Endothelial cell (in vitro differentiated cells): ENCODE results near the gene STUB1. TPM values are rescaled to one million over a fixed set of nuclear protein-coding genes. Genes with fewer than 3 reads are reported as not detected.
A peak's percentile ranks its signal among the peaks of the same experiment; 100 is the strongest.

Source experiments
- DNase-seq: peaks from one replicate; pipeline ENCODE4 v3.0.0; 2021; ENCODE audit warnings: low spot score
- H3K27ac Mint-ChIP-seq: one replicate; pipeline ENCODE4 v1.8.0; 2021; ENCODE audit warnings: mixed read lengths, inconsistent platforms; ENCODE audit not compliant: unreplicated experiment
- H3K27me3 Mint-ChIP-seq: one replicate; pipeline ENCODE4 v1.8.0; 2021; ENCODE audit warnings: mild to moderate bottlenecking, moderate library complexity, mixed read lengths, inconsistent platforms; ENCODE audit not compliant: unreplicated experiment
- H3K36me3 Mint-ChIP-seq: one replicate; pipeline ENCODE4 v1.8.0; 2021; ENCODE audit warnings: mild to moderate bottlenecking, low read depth, mixed read lengths, inconsistent platforms; ENCODE audit not compliant: unreplicated experiment
- H3K4me1 Mint-ChIP-seq: one replicate; pipeline ENCODE4 v1.8.0; 2021; ENCODE audit warnings: mild to moderate bottlenecking, mixed read lengths, inconsistent platforms; ENCODE audit not compliant: unreplicated experiment
- H3K4me3 Mint-ChIP-seq: one replicate; pipeline ENCODE4 v1.8.0; 2021; ENCODE audit warnings: mild to moderate bottlenecking, mixed read lengths, inconsistent platforms; ENCODE audit not compliant: unreplicated experiment
- H3K9me3 Mint-ChIP-seq: one replicate; pipeline ENCODE4 v1.8.0; 2021; ENCODE audit warnings: mixed read lengths, inconsistent platforms; ENCODE audit not compliant: unreplicated experiment
- total RNA-seq: library from RNA; stranded (reverse); fragmentation: NEBNext Ultra II Directional; extraction: Animal tissue kit (Norgen Biotek cat#: 25700); gene quantifications from one replicate; pipeline ENCODE4 v1.2.1, GENCODE V29; 2021; ENCODE audit not compliant: unreplicated experiment
- TF ChIP-seq, protein P1 (sequence below): fragments of 200-600 bp; sonication (generic); IDR thresholded peaks from one replicate; pipeline ENCODE4 v1.5.0; 2021; ENCODE audit warnings: antibody characterized with exemption; ENCODE audit not compliant: unreplicated experiment

STUB1 gene
- total RNA-seq, 1 donor from 2014 or later = 93.7 TPM

DNA sequence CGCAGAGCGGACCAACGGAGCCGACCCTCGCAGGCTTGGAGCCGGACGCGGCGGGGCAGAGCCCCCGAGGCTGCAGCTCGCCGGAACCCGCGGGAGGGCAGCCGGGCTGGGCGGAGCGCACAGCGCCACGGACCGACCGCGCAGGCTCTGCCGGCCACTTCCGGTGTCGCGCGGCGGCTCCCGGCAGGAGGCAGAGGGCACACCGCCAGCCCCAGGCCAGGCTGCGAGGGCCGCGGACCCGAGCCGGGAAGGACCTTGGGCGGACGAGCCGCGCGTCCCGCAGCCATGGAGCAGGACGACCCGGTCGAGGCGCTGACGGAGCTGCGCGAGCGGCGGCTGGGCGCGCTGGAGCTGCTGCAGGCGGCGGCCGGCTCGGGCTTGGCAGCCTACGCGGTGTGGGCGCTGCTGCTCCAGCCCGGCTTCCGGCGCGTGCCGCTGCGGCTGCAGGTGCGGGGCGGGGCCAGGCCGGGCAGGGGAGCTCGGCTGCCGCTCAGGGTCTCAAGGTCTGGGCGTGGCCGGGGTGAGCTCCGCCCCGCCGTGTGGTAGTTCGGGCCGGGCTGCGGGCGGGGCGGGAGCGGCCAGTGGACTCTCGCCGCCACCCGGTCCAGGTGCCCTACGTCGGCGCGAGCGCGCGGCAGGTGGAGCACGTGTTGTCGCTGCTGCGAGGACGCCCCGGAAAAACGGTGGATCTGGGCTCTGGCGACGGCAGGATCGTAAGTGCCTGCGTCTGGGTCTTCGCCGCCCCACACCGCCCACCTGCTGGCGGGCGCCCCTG lies 41.0 kb downstream of the STUB1 start, which contains the start of gene ANTKMT:
Gene ANTKMT (plus strand): TSS at position 157 of the 775 bp plus-strand sequence. CDS start 129 bp downstream, at position 286.
- H3K27me3 Mint-ChIP-seq = peaks cover 18% of the 10 kb centered on the region
- peak; percentile 67 for DNase-seq
- no peak within 1 kb of the TSS for H3K27ac Mint-ChIP-seq
- no peaks in the 10 kb centered on the region for H3K36me3 Mint-ChIP-seq
- TF ChIP-seq, protein P1, sequence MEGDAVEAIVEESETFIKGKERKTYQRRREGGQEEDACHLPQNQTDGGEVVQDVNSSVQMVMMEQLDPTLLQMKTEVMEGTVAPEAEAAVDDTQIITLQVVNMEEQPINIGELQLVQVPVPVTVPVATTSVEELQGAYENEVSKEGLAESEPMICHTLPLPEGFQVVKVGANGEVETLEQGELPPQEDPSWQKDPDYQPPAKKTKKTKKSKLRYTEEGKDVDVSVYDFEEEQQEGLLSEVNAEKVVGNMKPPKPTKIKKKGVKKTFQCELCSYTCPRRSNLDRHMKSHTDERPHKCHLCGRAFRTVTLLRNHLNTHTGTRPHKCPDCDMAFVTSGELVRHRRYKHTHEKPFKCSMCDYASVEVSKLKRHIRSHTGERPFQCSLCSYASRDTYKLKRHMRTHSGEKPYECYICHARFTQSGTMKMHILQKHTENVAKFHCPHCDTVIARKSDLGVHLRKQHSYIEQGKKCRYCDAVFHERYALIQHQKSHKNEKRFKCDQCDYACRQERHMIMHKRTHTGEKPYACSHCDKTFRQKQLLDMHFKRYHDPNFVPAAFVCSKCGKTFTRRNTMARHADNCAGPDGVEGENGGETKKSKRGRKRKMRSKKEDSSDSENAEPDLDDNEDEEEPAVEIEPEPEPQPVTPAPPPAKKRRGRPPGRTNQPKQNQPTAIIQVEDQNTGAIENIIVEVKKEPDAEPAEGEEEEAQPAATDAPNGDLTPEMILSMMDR = no peak
- no peaks in the 10 kb centered on the region for H3K9me3 Mint-ChIP-seq
- H3K4me3 Mint-ChIP-seq = peak within 1 kb of the TSS; percentile 67
- no peaks in the 10 kb centered on the region for H3K4me1 Mint-ChIP-seq

DNA sequence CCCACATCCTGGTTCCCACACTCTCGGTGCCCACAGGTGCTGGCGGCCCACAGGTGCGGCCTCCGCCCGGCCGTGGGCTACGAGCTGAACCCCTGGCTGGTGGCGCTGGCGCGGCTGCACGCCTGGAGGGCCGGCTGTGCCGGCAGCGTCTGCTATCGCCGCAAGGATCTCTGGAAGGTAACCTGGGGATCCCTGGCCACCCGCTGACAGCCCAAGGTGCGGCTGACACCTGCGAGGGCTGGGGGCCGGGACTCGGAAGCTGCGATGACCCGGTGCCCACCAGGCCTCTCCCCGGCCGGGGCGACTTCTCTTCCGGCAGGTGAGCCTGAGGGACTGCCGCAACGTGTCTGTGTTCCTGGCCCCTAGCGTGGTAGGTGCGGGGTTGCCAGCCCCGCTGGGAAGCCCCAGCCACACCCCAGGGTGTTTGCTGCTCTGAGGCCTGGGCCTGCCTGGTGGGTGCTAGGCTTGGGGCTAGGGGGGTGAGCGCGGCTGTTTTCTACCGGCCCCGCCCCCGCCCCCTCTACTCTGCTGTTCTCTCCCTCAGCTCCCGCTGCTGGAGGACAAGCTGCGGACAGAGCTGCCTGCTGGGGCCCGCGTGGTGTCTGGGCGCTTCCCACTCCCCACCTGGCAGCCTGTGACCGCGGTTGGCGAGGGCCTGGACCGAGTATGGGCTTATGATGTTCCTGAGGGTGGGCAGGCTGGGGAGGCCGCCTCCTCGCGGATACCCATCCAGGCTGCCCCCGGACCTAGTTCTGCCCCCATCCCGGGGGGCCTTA lies 41.7 kb downstream of the STUB1 start:
- no peaks in the 10 kb centered on the region for H3K36me3 Mint-ChIP-seq
- no peak for DNase-seq
- no peaks in the 10 kb centered on the region for H3K9me3 Mint-ChIP-seq
- H3K4me1 Mint-ChIP-seq = no peaks in the 10 kb centered on the region
- TF ChIP-seq, protein P1 = no peak
- H3K27me3 Mint-ChIP-seq = peaks cover 21% of the 10 kb centered on the region
- H3K27ac Mint-ChIP-seq = no peak overlapping the region
- H3K4me3 Mint-ChIP-seq = no peak overlapping the region

DNA sequence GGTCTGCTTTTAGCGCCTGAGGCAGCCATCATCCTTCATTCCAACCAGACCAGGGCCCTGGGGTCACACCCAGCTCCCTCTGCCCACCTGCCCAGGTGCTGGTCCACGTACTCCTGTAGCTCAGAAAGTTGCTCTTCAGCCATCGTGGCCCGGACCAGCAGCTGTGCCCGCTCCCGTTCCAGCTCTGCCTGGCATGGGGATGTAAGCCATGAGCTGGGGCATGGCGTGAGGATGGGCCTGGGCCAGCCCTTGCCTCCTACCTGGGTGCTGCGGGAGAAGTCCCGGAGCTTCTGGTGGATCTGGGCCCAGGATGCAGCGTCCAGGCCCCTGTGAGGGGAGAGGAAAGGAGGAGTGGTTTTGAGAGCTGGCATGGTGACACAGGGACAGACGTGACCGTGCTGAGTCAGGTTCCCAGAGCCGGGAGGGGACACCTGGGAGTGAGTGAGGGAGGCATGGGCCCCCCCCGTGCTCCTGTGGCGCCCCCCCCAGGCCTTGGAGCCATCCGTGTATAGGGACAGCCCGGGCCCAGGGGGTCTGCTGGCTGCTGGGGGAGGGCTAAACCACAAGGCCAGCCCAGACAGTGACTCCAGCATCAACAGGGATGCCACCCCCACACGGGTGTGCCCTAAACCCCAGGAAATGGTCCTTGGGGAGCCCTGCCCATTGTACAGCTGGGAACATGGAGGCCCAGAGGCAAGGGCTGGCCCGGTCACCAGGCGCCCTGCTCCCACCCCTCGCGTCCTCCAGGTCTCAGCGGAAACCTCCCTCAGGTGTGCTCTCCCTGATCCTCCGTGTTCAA lies 42.8 kb downstream of the STUB1 start:
- H3K27ac Mint-ChIP-seq = no peak overlapping the region
- H3K4me3 Mint-ChIP-seq = no peak overlapping the region
- DNase-seq = no peak
- H3K36me3 Mint-ChIP-seq = no peaks in the 10 kb centered on the region
- H3K27me3 Mint-ChIP-seq = peaks cover 21% of the 10 kb centered on the region
- H3K4me1 Mint-ChIP-seq = no peaks in the 10 kb centered on the region
- H3K9me3 Mint-ChIP-seq = no peaks in the 10 kb centered on the region
- TF ChIP-seq, protein P1 = no peak

DNA sequence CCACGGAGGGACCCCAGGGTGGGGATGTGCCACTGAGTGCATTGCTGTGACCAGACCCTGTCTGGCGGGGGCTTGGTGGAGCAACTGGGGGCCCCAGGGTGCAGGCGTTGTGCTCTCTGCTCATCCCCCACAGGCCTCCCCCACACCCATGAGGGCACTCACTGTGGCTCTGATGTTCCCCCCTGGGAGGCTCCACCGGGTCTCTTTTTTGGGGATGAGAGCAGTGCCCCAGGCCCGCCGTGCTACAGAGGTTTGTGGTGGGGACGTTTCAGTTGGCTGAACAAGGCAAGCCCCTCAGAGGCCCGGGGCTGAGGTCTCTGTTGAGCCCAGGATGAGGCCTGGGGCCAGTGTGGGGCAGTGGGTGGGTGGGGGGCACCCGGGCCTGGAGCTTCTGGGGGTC lies 43.5 kb downstream of the STUB1 start:
- H3K36me3 Mint-ChIP-seq = no peaks in the 10 kb centered on the region
- H3K9me3 Mint-ChIP-seq = no peaks in the 10 kb centered on the region
- TF ChIP-seq, protein P1 = no peak
- no peak overlapping the region for H3K27ac Mint-ChIP-seq
- H3K4me3 Mint-ChIP-seq = no peak overlapping the region
- peaks cover 20% of the 10 kb centered on the region for H3K27me3 Mint-ChIP-seq
- no peak for DNase-seq
- H3K4me1 Mint-ChIP-seq = no peaks in the 10 kb centered on the region
